HCT116 (cell line): ENCODE measurements around the gene SLC35F3. TPM values are rescaled to one million over a fixed set of nuclear protein-coding genes. Genes with fewer than 3 reads are reported as not detected.

Experiments used
- ATAC-seq: fragments of 200-7000 bp; cut with Tn5 transposase; 2 replicates; pipeline ENCODE4 v1.9.1; 2020; ENCODE audit warnings: mild to moderate bottlenecking, moderate library complexity
- BruUV-seq: library from RNA; stranded (reverse); fragments of 400-500 nt; replicated peaks from 2 replicates; lab custom pipeline; 2021; lab: Mats Ljungman, UMichigan
- CTCF ChIA-PET: fragments of 300-600 bp; sonication (Branson Sonifier 250); formaldehyde crosslinking; loops from one replicate; lab custom pipeline; 2021; ENCODE audit warnings: antibody characterized with exemption; lab: Charles Lee
- POLR2A ChIA-PET: fragments of 300-600, 350-600 bp; sonication (Branson Sonifier 250); formaldehyde crosslinking; loops from one replicate; lab custom pipeline; 2021; ENCODE audit warnings: antibody characterized with exemption; lab: Charles Lee
- RAD21 ChIA-PET, 2 experiments: fragments of 300-600 bp; sonication (Branson Sonifier 250); formaldehyde crosslinking; loops; one replicate each; lab custom pipeline; 2023; ENCODE audit warnings: low total read pairs in 2 of 2; ENCODE audit not compliant: uncharacterized antibody in 2 of 2, unreplicated experiment in 2 of 2, low non-redundant PET in 1 of 2; lab: Charles Lee
- DNase-seq: peaks from one replicate; pipeline ENCODE4 v3.0.0-alpha.2; 2010; ENCODE audit warnings: low read depth, low spot score
- H2AFZ ChIP-seq: fragments of 200-600 bp; shearing (Covaris generic), sonication (generic); 2 replicates; pipeline ENCODE4 v1.6.1; 2017; ENCODE audit warnings: low read depth, mixed run types, mixed read lengths, antibody characterized with exemption, low read length; ENCODE audit not compliant: poor library complexity, severe bottlenecking
- H3K27ac ChIP-seq: 2 replicates; pipeline ENCODE4 v1.5.1; 2012; ENCODE audit warnings: low read depth, low read length
- H3K27me3 ChIP-seq: fragments of 200-600 bp; sonication (generic); 2 replicates; pipeline ENCODE4 v1.6.1; 2016; ENCODE audit warnings: mixed run types, low read length, mixed read lengths; ENCODE audit not compliant: insufficient read depth
- H3K36me3 ChIP-seq, 2 experiments: fragments of 200-500 bp in 1 of 2; fragments of 200-600 bp in 1 of 2; sonication (Bioruptor generic) in 1 of 2; sonication (generic) in 1 of 2; 2 replicates each; pipeline versions ENCODE4 v1.5.1 to v1.6.1; 2014 to 2016; ENCODE audit warnings: low read length in 2 of 2, inconsistent platforms in 1 of 2, mixed read lengths in 1 of 2, mixed run types in 1 of 2; ENCODE audit not compliant: insufficient read depth in 2 of 2, control insufficient read depth in 1 of 2
- H3K4me1 ChIP-seq, 2 experiments: fragments of 200-600 bp in 1 of 2; sonication (generic) in 1 of 2; 2 replicates each; pipeline versions ENCODE4 v1.5.1 to v1.6.1; 2012 to 2017; ENCODE audit warnings: low read length in 2 of 2, inconsistent platforms in 1 of 2, mild to moderate bottlenecking in 1 of 2, mixed read lengths in 1 of 2, mixed run types in 1 of 2, moderate library complexity in 1 of 2; ENCODE audit not compliant: insufficient read depth in 2 of 2, control insufficient read depth in 1 of 2
- H3K4me2 ChIP-seq: fragments of 200-600 bp; sonication (generic); 2 replicates; pipeline ENCODE4 v1.6.1; 2017; ENCODE audit warnings: mixed run types, low read length, mixed read lengths
- H3K4me3 ChIP-seq, 2 experiments: fragments of 200-600 bp in 1 of 2; sonication (generic) in 1 of 2; replicated peaks in 1 of 2; 2 replicates each; pipeline ENCODE4 v1.5.1; 2011 to 2016; ENCODE audit warnings: low read length in 2 of 2, control low read depth in 1 of 2, low read depth in 1 of 2, mild to moderate bottlenecking in 1 of 2, mixed read lengths in 1 of 2, mixed run types in 1 of 2
- H3K79me2 ChIP-seq: fragments of 200-600 bp; sonication (generic); 2 replicates; pipeline ENCODE4 v1.6.1; 2017; ENCODE audit warnings: mild to moderate bottlenecking, mixed run types, low read length, moderate library complexity, mixed read lengths; ENCODE audit not compliant: insufficient read depth
- H3K9ac ChIP-seq: fragments of 200-600 bp; sonication (generic); 2 replicates; pipeline ENCODE4 v1.6.1; 2016; ENCODE audit warnings: low read length, mixed read lengths
- H3K9me2 ChIP-seq: fragments of 200-600 bp; sonication (generic), shearing (Covaris generic); 2 replicates; pipeline ENCODE4 v1.6.1; 2017; ENCODE audit warnings: mixed run types, mild to moderate bottlenecking, moderate library complexity; ENCODE audit not compliant: insufficient read depth
- H3K9me3 ChIP-seq, 2 experiments: fragments of 200-500 bp in 1 of 2; fragments of 200-600 bp in 1 of 2; sonication (Bioruptor generic) in 1 of 2; sonication (generic) in 1 of 2; 2 replicates each; pipeline ENCODE4 v1.6.1; 2014 to 2017; ENCODE audit warnings: low read length in 2 of 2, mixed read lengths in 2 of 2, inconsistent platforms in 1 of 2, low read depth in 1 of 2, mild to moderate bottlenecking in 1 of 2, mixed run types in 1 of 2, moderate library complexity in 1 of 2; ENCODE audit not compliant: control insufficient read depth in 1 of 2, insufficient read depth in 1 of 2
- H4K20me1 ChIP-seq: fragments of 200-600 bp; sonication (generic), shearing (Covaris generic); 2 replicates; pipeline ENCODE4 v1.6.1; 2017; ENCODE audit warnings: mixed run types, mild to moderate bottlenecking, moderate library complexity; ENCODE audit not compliant: insufficient read depth
- EGR1 ChIP-seq: IDR thresholded peaks from 2 replicates; pipeline ENCODE4 v1.6.1; 2012; ENCODE audit warnings: low read depth
- ELF1 ChIP-seq: IDR thresholded peaks from 2 replicates; pipeline ENCODE4 v1.6.1; 2012; ENCODE audit warnings: low read depth, borderline replicate concordance
- SIN3A ChIP-seq: IDR thresholded peaks from 2 replicates; pipeline ENCODE4 v1.6.1; 2012; ENCODE audit warnings: low read depth
- SRF ChIP-seq: IDR thresholded peaks from 2 replicates; pipeline ENCODE4 v1.6.1; 2012; ENCODE audit warnings: low read depth
- ZFX ChIP-seq: fragments of 450-650 bp; IDR thresholded peaks from 2 replicates; pipeline ENCODE4 v1.6.1; 2017
- intact Hi-C: fragments of 100-400 bp; cut with micrococcal nuclease; formaldehyde crosslinking; loops from 2 replicates; pipeline ENCODE4 v1.10.0; 2022
- total RNA-seq: library from RNA; stranded (reverse); gene quantifications from one replicate; pipeline ENCODE4 v1.2.1, GENCODE V29; 2021; ENCODE audit not compliant: unreplicated experiment
- TF ChIP-seq, protein P1 (sequence below): IDR thresholded peaks from 2 replicates; pipeline ENCODE4 v1.6.1; 2012; ENCODE audit warnings: low read depth
- TF ChIP-seq, protein P2 (sequence below): IDR thresholded peaks from 2 replicates; pipeline ENCODE4 v1.6.1; 2012
- TF ChIP-seq, protein P3 (sequence below): IDR thresholded peaks from 2 replicates; pipeline ENCODE4 v1.6.1; 2012
- TF ChIP-seq, protein P4 (sequence below), 3 experiments: fragments of 200-600 bp in 1 of 3; sonication (generic) in 1 of 3; IDR thresholded peaks in 2 of 3; conservative IDR thresholded peaks in 1 of 3; 2 replicates each; pipeline ENCODE4 v1.5.1; 2012 to 2017; ENCODE audit warnings: low read depth in 2 of 3, low read length in 2 of 3, antibody characterized with exemption in 1 of 3, borderline replicate concordance in 1 of 3, control low read depth in 1 of 3, mild to moderate bottlenecking in 1 of 3, mixed read lengths in 1 of 3, mixed run types in 1 of 3, moderate library complexity in 1 of 3; ENCODE audit not compliant: insufficient read depth in 1 of 3

The SLC35F3 gene
- total RNA-seq, 1 experiment from 2014 or later, result 6.4 TPM

DNA sequence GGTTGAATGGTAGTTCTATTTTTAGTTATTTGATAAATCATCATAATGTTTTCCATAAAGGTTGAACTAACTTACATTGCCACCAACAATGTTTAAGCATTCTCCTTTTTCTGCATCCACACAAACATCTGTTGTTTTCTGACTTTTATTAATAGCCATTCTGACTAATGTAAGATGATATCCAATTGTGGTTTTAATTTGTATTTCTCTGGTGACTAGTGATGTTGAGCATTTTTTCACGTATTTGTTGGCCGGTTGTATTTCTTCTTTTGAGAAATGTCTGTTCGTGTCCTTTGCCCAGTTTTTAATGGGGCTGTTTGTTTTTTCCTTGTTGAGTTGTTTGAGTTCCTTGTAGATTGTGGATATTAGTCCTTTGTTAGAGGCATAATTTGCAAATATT is 24.6 kb upstream of the SLC35F3 start:
- H3K4me1 ChIP-seq, result no peaks in the 10 kb centered on the region
- H3K27ac ChIP-seq, result no peak overlapping the region
- no peaks in the 10 kb centered on the region for H3K9me3 ChIP-seq
- H3K9me2 ChIP-seq, result no peaks in the 10 kb centered on the region
- H3K9ac ChIP-seq, result no peak overlapping the region
- H3K79me2 ChIP-seq, result no peaks in the 10 kb centered on the region
- DNase-seq (no peak), ATAC-seq (no peak)
- intact Hi-C loops, result no loop called here
- no peaks in the 10 kb centered on the region for H3K27me3 ChIP-seq
- H4K20me1 ChIP-seq, result no peaks in the 10 kb centered on the region
- RAD21 ChIA-PET, result no interaction called here
- TF ChIP-seq, protein P1, sequence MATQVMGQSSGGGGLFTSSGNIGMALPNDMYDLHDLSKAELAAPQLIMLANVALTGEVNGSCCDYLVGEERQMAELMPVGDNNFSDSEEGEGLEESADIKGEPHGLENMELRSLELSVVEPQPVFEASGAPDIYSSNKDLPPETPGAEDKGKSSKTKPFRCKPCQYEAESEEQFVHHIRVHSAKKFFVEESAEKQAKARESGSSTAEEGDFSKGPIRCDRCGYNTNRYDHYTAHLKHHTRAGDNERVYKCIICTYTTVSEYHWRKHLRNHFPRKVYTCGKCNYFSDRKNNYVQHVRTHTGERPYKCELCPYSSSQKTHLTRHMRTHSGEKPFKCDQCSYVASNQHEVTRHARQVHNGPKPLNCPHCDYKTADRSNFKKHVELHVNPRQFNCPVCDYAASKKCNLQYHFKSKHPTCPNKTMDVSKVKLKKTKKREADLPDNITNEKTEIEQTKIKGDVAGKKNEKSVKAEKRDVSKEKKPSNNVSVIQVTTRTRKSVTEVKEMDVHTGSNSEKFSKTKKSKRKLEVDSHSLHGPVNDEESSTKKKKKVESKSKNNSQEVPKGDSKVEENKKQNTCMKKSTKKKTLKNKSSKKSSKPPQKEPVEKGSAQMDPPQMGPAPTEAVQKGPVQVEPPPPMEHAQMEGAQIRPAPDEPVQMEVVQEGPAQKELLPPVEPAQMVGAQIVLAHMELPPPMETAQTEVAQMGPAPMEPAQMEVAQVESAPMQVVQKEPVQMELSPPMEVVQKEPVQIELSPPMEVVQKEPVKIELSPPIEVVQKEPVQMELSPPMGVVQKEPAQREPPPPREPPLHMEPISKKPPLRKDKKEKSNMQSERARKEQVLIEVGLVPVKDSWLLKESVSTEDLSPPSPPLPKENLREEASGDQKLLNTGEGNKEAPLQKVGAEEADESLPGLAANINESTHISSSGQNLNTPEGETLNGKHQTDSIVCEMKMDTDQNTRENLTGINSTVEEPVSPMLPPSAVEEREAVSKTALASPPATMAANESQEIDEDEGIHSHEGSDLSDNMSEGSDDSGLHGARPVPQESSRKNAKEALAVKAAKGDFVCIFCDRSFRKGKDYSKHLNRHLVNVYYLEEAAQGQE, result no peak
- TF ChIP-seq ELF1 (no peak), SIN3A (no peak)
- TF ChIP-seq, protein P2, sequence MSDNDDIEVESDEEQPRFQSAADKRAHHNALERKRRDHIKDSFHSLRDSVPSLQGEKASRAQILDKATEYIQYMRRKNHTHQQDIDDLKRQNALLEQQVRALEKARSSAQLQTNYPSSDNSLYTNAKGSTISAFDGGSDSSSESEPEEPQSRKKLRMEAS, result no peak
- H3K4me2 ChIP-seq, result no peak overlapping the region
- no TSS peak for BruUV-seq
- POLR2A ChIA-PET, result no interaction called here
- no peak overlapping the region for H3K4me3 ChIP-seq
- no peaks in the 10 kb centered on the region for H3K36me3 ChIP-seq
- CTCF ChIA-PET, result no interaction called here
- H2AFZ ChIP-seq, result no peak overlapping the region

DNA sequence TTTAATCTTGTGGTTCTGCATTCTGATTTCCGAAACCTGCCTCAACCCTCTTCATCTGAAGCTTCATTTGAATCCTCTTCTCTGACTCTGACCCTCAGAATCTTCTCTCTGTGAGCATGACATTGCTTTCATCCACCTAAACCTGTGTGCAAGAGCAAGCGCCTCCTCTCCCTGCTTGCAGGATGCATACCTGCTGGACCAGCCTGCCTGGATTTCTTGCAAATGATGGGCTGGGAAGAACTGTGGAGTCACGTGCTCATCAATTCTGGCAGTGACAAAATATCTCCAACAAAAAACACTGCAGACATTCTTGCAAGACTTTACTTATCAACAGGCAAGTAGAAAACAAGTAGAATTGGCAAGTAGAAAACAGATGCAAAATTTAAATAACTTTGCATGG is 20.8 kb upstream of the SLC35F3 start:
- ChIA-PET CTCF (no interaction called here), POLR2A (no interaction called here), RAD21 (no interaction called here)
- no peaks in the 10 kb centered on the region for H3K36me3 ChIP-seq
- no peak overlapping the region for H2AFZ ChIP-seq
- no peak overlapping the region for H3K9ac ChIP-seq
- H3K9me3 ChIP-seq, result no peaks in the 10 kb centered on the region
- H3K9me2 ChIP-seq, result no peaks in the 10 kb centered on the region
- H3K4me1 ChIP-seq, result no peaks in the 10 kb centered on the region
- H3K4me2 ChIP-seq, result no peak overlapping the region
- intact Hi-C loops, result no loop called here
- H3K4me3 ChIP-seq, result no peak overlapping the region
- DNase-seq (no peak), ATAC-seq (no peak)
- H3K27ac ChIP-seq, result no peak overlapping the region
- TF ChIP-seq EGR1, result no peak
- TF ChIP-seq, protein P3, sequence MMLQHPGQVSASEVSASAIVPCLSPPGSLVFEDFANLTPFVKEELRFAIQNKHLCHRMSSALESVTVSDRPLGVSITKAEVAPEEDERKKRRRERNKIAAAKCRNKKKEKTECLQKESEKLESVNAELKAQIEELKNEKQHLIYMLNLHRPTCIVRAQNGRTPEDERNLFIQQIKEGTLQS, result no peak
- no peak for TF ChIP-seq ZFX
- TF ChIP-seq, protein P4, sequence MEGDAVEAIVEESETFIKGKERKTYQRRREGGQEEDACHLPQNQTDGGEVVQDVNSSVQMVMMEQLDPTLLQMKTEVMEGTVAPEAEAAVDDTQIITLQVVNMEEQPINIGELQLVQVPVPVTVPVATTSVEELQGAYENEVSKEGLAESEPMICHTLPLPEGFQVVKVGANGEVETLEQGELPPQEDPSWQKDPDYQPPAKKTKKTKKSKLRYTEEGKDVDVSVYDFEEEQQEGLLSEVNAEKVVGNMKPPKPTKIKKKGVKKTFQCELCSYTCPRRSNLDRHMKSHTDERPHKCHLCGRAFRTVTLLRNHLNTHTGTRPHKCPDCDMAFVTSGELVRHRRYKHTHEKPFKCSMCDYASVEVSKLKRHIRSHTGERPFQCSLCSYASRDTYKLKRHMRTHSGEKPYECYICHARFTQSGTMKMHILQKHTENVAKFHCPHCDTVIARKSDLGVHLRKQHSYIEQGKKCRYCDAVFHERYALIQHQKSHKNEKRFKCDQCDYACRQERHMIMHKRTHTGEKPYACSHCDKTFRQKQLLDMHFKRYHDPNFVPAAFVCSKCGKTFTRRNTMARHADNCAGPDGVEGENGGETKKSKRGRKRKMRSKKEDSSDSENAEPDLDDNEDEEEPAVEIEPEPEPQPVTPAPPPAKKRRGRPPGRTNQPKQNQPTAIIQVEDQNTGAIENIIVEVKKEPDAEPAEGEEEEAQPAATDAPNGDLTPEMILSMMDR (IDR thresholded peaks at IDR 0.05 in 2 of 3, conservative IDR thresholded peaks at IDR 0.05 in 1 of 3; ENCODE audit: borderline replicate concordance in 1 of 3, insufficient read depth in 1 of 3, low read depth in 2 of 3, low read length in 2 of 3), result no peak
- TF ChIP-seq SRF, result no peak
- H3K27me3 ChIP-seq, result no peaks in the 10 kb centered on the region
- BruUV-seq, result no TSS peak
- no peaks in the 10 kb centered on the region for H3K79me2 ChIP-seq
- H4K20me1 ChIP-seq, result no peaks in the 10 kb centered on the region
